HEK293 (cell line): ENCODE data around the gene KCNJ5.

Source experiments
- CTCF ChIA-PET: fragments of 350-600 bp; formaldehyde crosslinking; extraction: SDS; loops from one replicate; lab custom pipeline; 2021; ENCODE audit warnings: antibody characterized with exemption; lab: Yijun Ruan, JAX
- POLR2A ChIA-PET: fragments of 300-600 bp; formaldehyde crosslinking; extraction: SDS; loops from one replicate; lab custom pipeline; 2020; ENCODE audit warnings: antibody characterized with exemption, inconsistent platforms; lab: Yijun Ruan, JAX
- H3K27ac ChIP-seq: fragments of 200-500 bp; sonication (Bioruptor generic); 2 replicates; pipeline ENCODE4 v1.5.1; 2014; ENCODE audit warnings: low read depth, low read length, control low read depth, inconsistent platforms; ENCODE audit errors: extremely low read depth
- H3K36me3 ChIP-seq, 2 experiments: fragments of 200-500 bp in 1 of 2; sonication (Bioruptor generic) in 1 of 2; 1 replicate in 1 of 2; 2 replicates in 1 of 2; pipeline ENCODE4 v1.5.1; 2014 to 2017; ENCODE audit warnings: inconsistent platforms in 2 of 2, low read length in 2 of 2; ENCODE audit not compliant: control insufficient read depth in 2 of 2, insufficient read depth in 1 of 2
- H3K4me1 ChIP-seq: fragments of 200-500 bp; sonication (Bioruptor generic); 2 replicates; pipeline ENCODE4 v1.5.1; 2014; ENCODE audit warnings: mild to moderate bottlenecking, low read length, inconsistent platforms; ENCODE audit not compliant: control insufficient read depth, insufficient read depth
- H3K4me3 ChIP-seq: 2 replicates; pipeline ENCODE4 v1.5.1; 2011; ENCODE audit warnings: low read depth, mild to moderate bottlenecking, control low read depth, low read length, moderate library complexity
- H3K9me3 ChIP-seq: fragments of 200-500 bp; sonication (Bioruptor generic); 2 replicates; pipeline ENCODE4 v1.5.1; 2014; ENCODE audit warnings: low read depth, low read length, inconsistent platforms; ENCODE audit not compliant: control insufficient read depth, insufficient read depth
- MZF1 ChIP-seq: fragments of 450-650 bp; formaldehyde crosslinking; IDR thresholded peaks from 2 replicates; pipeline ENCODE4 v1.5.1; 2017; ENCODE audit warnings: missing biosample characterization, missing genetic modification characterization, borderline replicate concordance
- SCRT2 ChIP-seq: fragments of 450-650 bp; formaldehyde crosslinking; IDR thresholded peaks from 2 replicates; pipeline ENCODE4 v1.5.1; 2016; ENCODE audit warnings: missing biosample characterization, missing genetic modification characterization
- SP3 ChIP-seq: fragments of 450-650 bp; formaldehyde crosslinking; IDR thresholded peaks from 2 replicates; pipeline ENCODE4 v1.5.1; 2016; ENCODE audit warnings: missing biosample characterization, missing genetic modification characterization
- ZBTB7A ChIP-seq: fragments of 450-650 bp; formaldehyde crosslinking; IDR thresholded peaks from 2 replicates; pipeline ENCODE4 v1.5.1; 2016; ENCODE audit warnings: low read depth, missing biosample characterization, missing genetic modification characterization
- ZBTB8A ChIP-seq: fragments of 450-650 bp; formaldehyde crosslinking; IDR thresholded peaks from 2 replicates; pipeline ENCODE4 v1.5.1; 2016; ENCODE audit warnings: missing biosample characterization, missing genetic modification characterization
- ZNF16 ChIP-seq: fragments of 450-650 bp; formaldehyde crosslinking; IDR thresholded peaks from 2 replicates; pipeline ENCODE4 v1.5.1; 2016; ENCODE audit warnings: low read depth, missing biosample characterization, missing genetic modification characterization
- ZNF175 ChIP-seq: fragments of 450-650 bp; formaldehyde crosslinking; IDR thresholded peaks from 2 replicates; pipeline ENCODE4 v1.5.1; 2016; ENCODE audit warnings: missing biosample characterization, missing genetic modification characterization
- ZNF19 ChIP-seq: fragments of 450-650 bp; formaldehyde crosslinking; IDR thresholded peaks from 2 replicates; pipeline ENCODE4; 2016; ENCODE audit warnings: missing biosample characterization, missing genetic modification characterization, low read depth
- ZNF24 ChIP-seq: fragments of 450-650 bp; formaldehyde crosslinking; IDR thresholded peaks from 2 replicates; pipeline ENCODE4 v1.5.1; 2016; ENCODE audit warnings: missing biosample characterization, missing genetic modification characterization
- ZNF274 ChIP-seq, 2 experiments: fragments of 200-500 bp in 1 of 2; fragments of 450-650 bp in 1 of 2; sonication (Bioruptor generic) in 1 of 2; formaldehyde crosslinking in 1 of 2; IDR thresholded peaks; 2 replicates each; pipeline versions ENCODE4 v1.5.1 to v1.6.1; 2014 to 2016; ENCODE audit warnings: borderline replicate concordance in 1 of 2, inconsistent platforms in 1 of 2, low read length in 1 of 2, missing biosample characterization in 1 of 2, missing genetic modification characterization in 1 of 2
- ZNF391 ChIP-seq: fragments of 450-650 bp; formaldehyde crosslinking; IDR thresholded peaks from 2 replicates; pipeline ENCODE4 v1.5.1; 2016; ENCODE audit warnings: low read depth, missing biosample characterization, missing genetic modification characterization, borderline replicate concordance
- ZNF561 ChIP-seq: fragments of 450-650 bp; IDR thresholded peaks from 2 replicates; pipeline ENCODE4 v1.5.1; 2018; ENCODE audit warnings: missing biosample characterization, missing genetic modification characterization, borderline replicate concordance
- ZNF629 ChIP-seq: fragments of 450-650 bp; formaldehyde crosslinking; IDR thresholded peaks from 2 replicates; pipeline ENCODE4 v1.5.1; 2017; ENCODE audit warnings: missing biosample characterization, missing genetic modification characterization
- ZNF654 ChIP-seq: fragments of 450-650 bp; formaldehyde crosslinking; IDR thresholded peaks from 2 replicates; pipeline ENCODE4 v1.5.1; 2016; ENCODE audit warnings: low read depth, missing biosample characterization, missing genetic modification characterization
- ZNF670 ChIP-seq: fragments of 450-650 bp; formaldehyde crosslinking; IDR thresholded peaks from 2 replicates; pipeline ENCODE4 v1.5.1; 2016; ENCODE audit warnings: missing biosample characterization, missing genetic modification characterization, low read depth
- ZNF677 ChIP-seq: fragments of 450-650 bp; IDR thresholded peaks from 2 replicates; pipeline ENCODE4 v1.5.0; 2018; ENCODE audit warnings: missing biosample characterization, mild to moderate bottlenecking, missing genetic modification characterization, moderate library complexity
- TF ChIP-seq, protein P1 (sequence below): fragments of 450-650 bp; IDR thresholded peaks from 2 replicates; pipeline ENCODE4 v1.5.1; 2018; ENCODE audit warnings: missing biosample characterization, missing genetic modification characterization
- TF ChIP-seq, protein P2 (sequence below): fragments of 450-650 bp; formaldehyde crosslinking; IDR thresholded peaks from 2 replicates; pipeline ENCODE4 v1.5.1; 2016; ENCODE audit warnings: missing biosample characterization, missing genetic modification characterization
- TF ChIP-seq, protein P3 (sequence below): fragments of 450-650 bp; formaldehyde crosslinking; IDR thresholded peaks from 2 replicates; pipeline ENCODE4 v1.5.1; 2017; ENCODE audit warnings: missing biosample characterization, missing genetic modification characterization

Gene KCNJ5

DNA sequence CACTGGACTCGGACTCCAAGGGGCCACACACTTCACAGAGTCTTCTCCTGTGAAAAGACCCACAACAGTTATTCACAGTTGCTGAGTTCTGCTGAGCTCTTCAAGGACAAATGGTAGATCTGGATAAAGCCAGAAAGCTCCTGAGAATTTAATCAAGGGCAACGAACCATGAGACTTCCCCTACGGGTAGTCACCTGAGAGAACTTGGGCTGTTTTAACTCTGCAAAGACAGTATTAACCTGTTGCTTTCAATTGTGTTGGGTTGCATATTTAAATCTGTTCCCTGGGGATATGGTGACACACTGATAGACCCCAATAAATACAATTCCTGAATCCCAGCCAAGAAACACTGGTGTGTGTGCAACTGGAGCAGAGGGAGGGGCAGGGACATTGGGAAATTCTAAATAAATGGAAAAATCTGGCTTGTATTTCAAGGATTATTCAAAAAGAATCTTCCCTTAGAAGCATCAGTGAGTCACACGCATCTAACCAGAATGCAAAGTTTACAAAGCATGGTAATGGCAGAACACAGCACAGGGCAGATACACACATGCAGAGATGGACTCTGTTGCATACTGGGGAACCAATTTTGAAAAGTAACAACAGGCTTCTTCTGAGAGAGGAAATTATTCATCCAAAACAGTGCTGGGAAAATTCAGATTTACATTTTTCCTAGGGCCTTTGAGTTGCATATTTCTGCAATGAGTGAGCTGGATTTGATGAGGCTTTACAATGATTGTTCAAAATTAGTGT is 28.1 kb upstream of the KCNJ5 start:
- no peak overlapping the region for H3K4me3 ChIP-seq
- CTCF ChIA-PET = interaction anchor here (1.5 kb wide), 1 partner anchor 705 kb away, joined by 5 read pairs; no protein-coding TSS in a partner anchor
- TF ChIP-seq ZNF16 (no peak), ZNF670 (tag by site-specific recombination) (no peak), SCRT2 (tag by site-specific recombination) (peak; percentile 62)
- TF ChIP-seq, all 188 proteins: peak for 1
- H3K36me3 ChIP-seq = no peaks in the 10 kb centered on the region
- H3K27ac ChIP-seq = no peak overlapping the region
- POLR2A ChIA-PET = no interaction called here
- H3K9me3 ChIP-seq = no peaks in the 10 kb centered on the region
- H3K4me1 ChIP-seq = no peaks in the 10 kb centered on the region

DNA sequence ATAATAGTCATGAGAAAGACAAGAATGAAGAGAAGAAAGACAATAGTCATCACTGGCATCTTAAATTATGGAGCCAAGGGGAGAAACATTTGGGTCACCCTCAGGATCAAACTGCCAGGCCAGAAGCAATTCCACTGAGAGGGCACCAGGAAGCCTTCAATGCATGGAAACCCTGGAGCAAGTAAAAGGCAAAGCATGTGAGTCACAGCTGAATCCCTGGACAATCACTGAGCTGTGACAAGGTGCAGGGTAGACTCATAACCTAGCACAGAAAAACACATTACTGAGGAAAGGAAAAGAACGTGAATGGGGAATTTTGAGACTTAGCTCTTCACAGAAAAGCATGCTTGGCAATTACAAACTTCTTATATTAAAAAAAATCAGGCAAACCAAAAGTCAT is 25.7 kb upstream of the KCNJ5 start:
- Histone ChIP-seq H3K27ac (no peak overlapping the region), H3K4me1 (no peaks in the 10 kb centered on the region), H3K36me3 (no peaks in the 10 kb centered on the region), H3K4me3 (no peak overlapping the region), H3K9me3 (no peaks in the 10 kb centered on the region)
- POLR2A ChIA-PET = no interaction called here
- CTCF ChIA-PET = no interaction called here
- no peak for TF ChIP-seq MZF1 (tag by site-specific recombination)
- no peak for TF ChIP-seq ZNF24
- TF ChIP-seq, all 188 proteins: peak for 0

DNA sequence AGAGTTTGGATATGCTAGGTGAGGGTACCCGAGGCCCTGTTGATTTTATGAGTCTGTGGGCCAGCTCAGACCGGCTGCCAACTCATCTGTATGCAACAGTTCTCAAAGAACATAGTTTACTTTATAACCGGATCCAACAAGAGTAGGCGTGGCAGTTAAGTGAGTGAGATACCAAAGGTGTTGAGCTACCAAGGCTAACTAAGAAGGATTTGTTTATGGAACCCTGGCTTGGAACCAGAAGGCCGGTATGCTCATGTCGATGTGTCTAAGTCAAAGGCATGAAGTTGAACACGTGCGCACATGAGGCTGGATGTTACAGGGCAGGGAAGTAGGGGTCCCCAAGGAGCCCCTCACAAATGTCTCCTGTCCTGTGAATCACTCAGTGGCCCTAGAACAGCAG is 23.9 kb upstream of the KCNJ5 start, which contains the start of gene KCNJ1:
Gene KCNJ1 (minus strand): TSS at position 20 of the 400 bp plus-strand sequence. CDS start 27,053 bp downstream, outside the sequence.
- H3K4me3 ChIP-seq = no peak within 1 kb of the TSS
- no peaks in the 10 kb centered on the region for H3K36me3 ChIP-seq
- H3K27ac ChIP-seq = no peak within 1 kb of the TSS
- POLR2A ChIA-PET = no interaction called here
- CTCF ChIA-PET = interaction anchor here (0.5 to 0.9 kb wide), 2 partner anchors 19 to 745 kb away, joined by 3 read pairs; no protein-coding TSS in a partner anchor
- H3K4me1 ChIP-seq = no peaks in the 10 kb centered on the region
- H3K9me3 ChIP-seq = no peaks in the 10 kb centered on the region
- TF ChIP-seq ZBTB7A (tag by site-specific recombination) (no peak), ZBTB8A (tag by site-specific recombination) (no peak), ZNF175 (no peak), SP3 (tag by site-specific recombination) (no peak), ZNF391 (no peak), ZNF561 (tag by site-specific recombination) (no peak), ZNF654 (no peak), ZNF629 (tag by site-specific recombination) (no peak), ZNF19 (tag by site-specific recombination) (no peak), ZNF677 (tag by site-specific recombination) (no peak), ZNF274 (IDR thresholded peaks at IDR 0.05; ENCODE audit: low read length) (no peak), ZNF274 (tag by site-specific recombination; IDR thresholded peaks at IDR 0.05; ENCODE audit: borderline replicate concordance) (no peak)
- TF ChIP-seq, protein P1, sequence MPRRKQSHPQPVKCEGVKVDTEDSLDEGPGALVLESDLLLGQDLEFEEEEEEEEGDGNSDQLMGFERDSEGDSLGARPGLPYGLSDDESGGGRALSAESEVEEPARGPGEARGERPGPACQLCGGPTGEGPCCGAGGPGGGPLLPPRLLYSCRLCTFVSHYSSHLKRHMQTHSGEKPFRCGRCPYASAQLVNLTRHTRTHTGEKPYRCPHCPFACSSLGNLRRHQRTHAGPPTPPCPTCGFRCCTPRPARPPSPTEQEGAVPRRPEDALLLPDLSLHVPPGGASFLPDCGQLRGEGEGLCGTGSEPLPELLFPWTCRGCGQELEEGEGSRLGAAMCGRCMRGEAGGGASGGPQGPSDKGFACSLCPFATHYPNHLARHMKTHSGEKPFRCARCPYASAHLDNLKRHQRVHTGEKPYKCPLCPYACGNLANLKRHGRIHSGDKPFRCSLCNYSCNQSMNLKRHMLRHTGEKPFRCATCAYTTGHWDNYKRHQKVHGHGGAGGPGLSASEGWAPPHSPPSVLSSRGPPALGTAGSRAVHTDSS (tag by site-specific recombination) = no peak
- TF ChIP-seq, protein P2, sequence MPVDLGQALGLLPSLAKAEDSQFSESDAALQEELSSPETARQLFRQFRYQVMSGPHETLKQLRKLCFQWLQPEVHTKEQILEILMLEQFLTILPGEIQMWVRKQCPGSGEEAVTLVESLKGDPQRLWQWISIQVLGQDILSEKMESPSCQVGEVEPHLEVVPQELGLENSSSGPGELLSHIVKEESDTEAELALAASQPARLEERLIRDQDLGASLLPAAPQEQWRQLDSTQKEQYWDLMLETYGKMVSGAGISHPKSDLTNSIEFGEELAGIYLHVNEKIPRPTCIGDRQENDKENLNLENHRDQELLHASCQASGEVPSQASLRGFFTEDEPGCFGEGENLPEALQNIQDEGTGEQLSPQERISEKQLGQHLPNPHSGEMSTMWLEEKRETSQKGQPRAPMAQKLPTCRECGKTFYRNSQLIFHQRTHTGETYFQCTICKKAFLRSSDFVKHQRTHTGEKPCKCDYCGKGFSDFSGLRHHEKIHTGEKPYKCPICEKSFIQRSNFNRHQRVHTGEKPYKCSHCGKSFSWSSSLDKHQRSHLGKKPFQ (tag by site-specific recombination) = no peak
- TF ChIP-seq, protein P3, sequence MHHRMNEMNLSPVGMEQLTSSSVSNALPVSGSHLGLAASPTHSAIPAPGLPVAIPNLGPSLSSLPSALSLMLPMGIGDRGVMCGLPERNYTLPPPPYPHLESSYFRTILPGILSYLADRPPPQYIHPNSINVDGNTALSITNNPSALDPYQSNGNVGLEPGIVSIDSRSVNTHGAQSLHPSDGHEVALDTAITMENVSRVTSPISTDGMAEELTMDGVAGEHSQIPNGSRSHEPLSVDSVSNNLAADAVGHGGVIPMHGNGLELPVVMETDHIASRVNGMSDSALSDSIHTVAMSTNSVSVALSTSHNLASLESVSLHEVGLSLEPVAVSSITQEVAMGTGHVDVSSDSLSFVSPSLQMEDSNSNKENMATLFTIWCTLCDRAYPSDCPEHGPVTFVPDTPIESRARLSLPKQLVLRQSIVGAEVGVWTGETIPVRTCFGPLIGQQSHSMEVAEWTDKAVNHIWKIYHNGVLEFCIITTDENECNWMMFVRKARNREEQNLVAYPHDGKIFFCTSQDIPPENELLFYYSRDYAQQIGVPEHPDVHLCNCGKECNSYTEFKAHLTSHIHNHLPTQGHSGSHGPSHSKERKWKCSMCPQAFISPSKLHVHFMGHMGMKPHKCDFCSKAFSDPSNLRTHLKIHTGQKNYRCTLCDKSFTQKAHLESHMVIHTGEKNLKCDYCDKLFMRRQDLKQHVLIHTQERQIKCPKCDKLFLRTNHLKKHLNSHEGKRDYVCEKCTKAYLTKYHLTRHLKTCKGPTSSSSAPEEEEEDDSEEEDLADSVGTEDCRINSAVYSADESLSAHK (tag by site-specific recombination) = no peak
- TF ChIP-seq, all 188 proteins: peak for 0
